ENCODE data around the gene SRRM4. TPM values are rescaled to one million over a fixed set of nuclear protein-coding genes. Genes with fewer than 3 reads are reported as not detected.

The SRRM4 gene
- total RNA-seq, 1 experiment from 2014 or later = under 0.01 TPM

DNA sequence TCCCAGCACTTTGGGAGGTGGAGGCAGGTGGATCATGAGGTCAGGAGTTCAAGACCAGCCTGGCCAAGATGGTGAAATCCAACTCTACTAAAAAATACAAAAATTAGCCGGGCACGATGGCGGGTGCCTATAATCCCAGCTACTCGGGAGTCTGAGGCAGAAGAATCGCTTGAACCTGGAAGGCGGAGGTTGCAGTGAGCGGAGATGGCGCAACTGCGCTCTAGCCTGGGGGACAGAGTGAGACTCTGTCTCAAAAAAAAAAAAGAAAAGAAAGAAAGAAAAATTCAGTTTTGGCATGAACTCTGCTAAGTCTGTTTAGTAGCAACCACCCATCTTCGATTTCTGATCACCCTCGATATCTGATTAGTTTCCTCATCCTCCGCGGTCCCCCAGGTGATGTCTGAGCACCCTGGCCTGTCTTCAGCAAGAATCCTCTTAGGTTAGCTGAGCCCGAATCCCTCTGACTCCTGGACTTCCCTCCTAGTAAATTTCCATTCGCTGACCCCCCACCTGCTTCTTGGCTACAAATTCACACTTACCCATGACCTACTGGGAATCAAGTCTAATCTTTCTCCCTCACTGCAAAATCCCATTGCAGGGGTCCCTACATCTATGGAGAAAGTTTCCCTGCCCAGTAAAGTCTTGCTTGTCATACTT, 196.5 kb downstream of the SRRM4 start:
- Histone ChIP-seq H3K4me1 (ENCODE audit: insufficient read depth, low read length) (peaks cover 24% of the 10 kb centered on the region), H3K4me3 (ENCODE audit: low read length) (no peak overlapping the region), H3K36me3 (ENCODE audit: low read depth, low read length) (no peaks in the 10 kb centered on the region), H3K27me3 (ENCODE audit: low read length) (peaks cover 16% of the 10 kb centered on the region), H3K79me2 (ENCODE audit: low read length) (peaks cover 24% of the 10 kb centered on the region), H3K9me3 (ENCODE audit: low read length) (no peaks in the 10 kb centered on the region), H3K27ac (ENCODE audit: low read length) (no peak overlapping the region), H3F3A (ENCODE audit: low read length, unreplicated experiment) (no peaks in the 10 kb centered on the region), H4K20me1 (ENCODE audit: low read length) (no peaks in the 10 kb centered on the region), H3K9me2 (replicated peaks; ENCODE audit: low read length) (no peaks in the 10 kb centered on the region), H3K4me2 (ENCODE audit: low read length) (no peak overlapping the region), H3K9ac (ENCODE audit: low read length) (no peak overlapping the region), H2AFZ (ENCODE audit: low read length) (no peak overlapping the region)
- POLR2A ChIA-PET (ENCODE audit: unreplicated experiment) = no interaction called here
- CTCF ChIA-PET = no interaction called here
- no peak for TF ChIP-seq EZH2 (IDR thresholded peaks at IDR 0.05; ENCODE audit: low read length, unreplicated experiment)
- TF ChIP-seq EZH2phosphoT487 (IDR thresholded peaks at IDR 0.05; ENCODE audit: borderline replicate concordance, low read length) = no peak
- TF ChIP-seq, protein P1, sequence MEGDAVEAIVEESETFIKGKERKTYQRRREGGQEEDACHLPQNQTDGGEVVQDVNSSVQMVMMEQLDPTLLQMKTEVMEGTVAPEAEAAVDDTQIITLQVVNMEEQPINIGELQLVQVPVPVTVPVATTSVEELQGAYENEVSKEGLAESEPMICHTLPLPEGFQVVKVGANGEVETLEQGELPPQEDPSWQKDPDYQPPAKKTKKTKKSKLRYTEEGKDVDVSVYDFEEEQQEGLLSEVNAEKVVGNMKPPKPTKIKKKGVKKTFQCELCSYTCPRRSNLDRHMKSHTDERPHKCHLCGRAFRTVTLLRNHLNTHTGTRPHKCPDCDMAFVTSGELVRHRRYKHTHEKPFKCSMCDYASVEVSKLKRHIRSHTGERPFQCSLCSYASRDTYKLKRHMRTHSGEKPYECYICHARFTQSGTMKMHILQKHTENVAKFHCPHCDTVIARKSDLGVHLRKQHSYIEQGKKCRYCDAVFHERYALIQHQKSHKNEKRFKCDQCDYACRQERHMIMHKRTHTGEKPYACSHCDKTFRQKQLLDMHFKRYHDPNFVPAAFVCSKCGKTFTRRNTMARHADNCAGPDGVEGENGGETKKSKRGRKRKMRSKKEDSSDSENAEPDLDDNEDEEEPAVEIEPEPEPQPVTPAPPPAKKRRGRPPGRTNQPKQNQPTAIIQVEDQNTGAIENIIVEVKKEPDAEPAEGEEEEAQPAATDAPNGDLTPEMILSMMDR (conservative IDR thresholded peaks at IDR 0.05; ENCODE audit: low read depth, low read length) = no peak
- BruUV-seq (replicated peaks) = no TSS peak
- intact Hi-C loops (cut with micrococcal nuclease) = no loop called here
- no peak for ATAC-seq
- DNase-seq = no peak

DNA sequence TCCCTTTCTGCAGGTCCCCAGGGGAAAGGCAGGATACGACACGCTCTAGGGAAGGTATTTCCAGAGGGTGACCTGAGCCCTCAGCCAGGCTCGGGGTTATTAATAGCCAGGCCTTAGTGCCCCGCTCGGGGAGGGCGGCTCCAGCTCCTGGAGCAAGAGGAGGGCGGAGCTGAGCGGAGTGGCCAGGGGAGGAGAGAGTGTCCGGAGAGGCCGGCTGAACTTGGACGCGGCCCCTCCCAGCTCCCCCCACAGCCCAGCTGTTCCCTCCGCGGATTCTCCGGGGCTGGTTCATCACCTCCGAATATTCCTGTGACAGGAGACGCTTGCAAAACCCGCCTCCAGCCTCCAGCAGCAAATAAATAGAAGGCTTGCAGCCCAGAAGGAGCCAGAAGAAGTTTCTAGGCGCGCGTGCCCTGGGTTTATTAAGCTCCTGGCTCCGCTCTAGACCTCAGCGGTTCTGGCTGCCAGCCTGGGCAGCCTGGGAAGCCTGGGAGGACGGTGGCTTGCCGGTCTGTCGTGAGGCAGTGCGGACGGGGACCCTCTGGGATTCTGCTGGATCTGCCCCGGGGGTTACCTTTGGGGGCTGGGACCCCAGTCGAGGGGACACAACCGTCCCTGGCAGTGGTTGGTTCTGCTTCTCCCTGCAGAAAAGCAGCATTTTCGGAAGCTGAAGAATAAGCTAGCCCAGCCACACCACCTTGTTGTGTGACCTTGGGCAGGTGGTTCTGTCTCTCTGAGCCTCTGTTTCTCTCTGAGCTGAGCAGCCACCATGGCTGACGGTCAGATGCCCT, 197.4 kb downstream of the SRRM4 start, which contains the start of gene HSPB8:
HSPB8 (plus strand) TSS at position 388 of the 791 bp plus-strand sequence; CDS start at position 770, 382 bp downstream.
- POLR2A ChIA-PET (ENCODE audit: unreplicated experiment) = no interaction called here
- Histone ChIP-seq H3K9ac (ENCODE audit: low read length) (peak within 1 kb of the TSS; percentile 65), H3K4me3 (ENCODE audit: low read length) (peak within 1 kb of the TSS; percentile 61), H3K9me3 (ENCODE audit: low read length) (no peaks in the 10 kb centered on the region), H3F3A (ENCODE audit: low read length, unreplicated experiment) (no peaks in the 10 kb centered on the region), H3K36me3 (ENCODE audit: low read depth, low read length) (no peaks in the 10 kb centered on the region), H3K79me2 (ENCODE audit: low read length) (peaks cover 25% of the 10 kb centered on the region), H3K9me2 (replicated peaks; ENCODE audit: low read length) (no peaks in the 10 kb centered on the region), H2AFZ (ENCODE audit: low read length) (peak within 1 kb of the TSS; percentile 59), H3K27me3 (ENCODE audit: low read length) (peaks cover 7% of the 10 kb centered on the region; the same call in 1 of the 2 replicates), H3K27ac (ENCODE audit: low read length) (peak within 1 kb of the TSS; percentile 50), H3K4me1 (ENCODE audit: insufficient read depth, low read length) (peaks cover 24% of the 10 kb centered on the region), H3K4me2 (ENCODE audit: low read length) (peak within 1 kb of the TSS; percentile 83), H4K20me1 (ENCODE audit: low read length) (no peaks in the 10 kb centered on the region)
- intact Hi-C loops (cut with micrococcal nuclease) = no loop called here
- ATAC-seq = no peak; the same call in 1 of the 2 replicates
- DNase-seq = peak; percentile 47
- CTCF ChIA-PET = no interaction called here
- TF ChIP-seq EZH2phosphoT487 (IDR thresholded peaks at IDR 0.05; ENCODE audit: borderline replicate concordance, low read length) (no peak), EZH2 (IDR thresholded peaks at IDR 0.05; ENCODE audit: low read length, unreplicated experiment) (no peak)
- TF ChIP-seq, protein P1 (conservative IDR thresholded peaks at IDR 0.05; ENCODE audit: low read depth, low read length) = no peak
- BruUV-seq (replicated peaks) = no TSS peak
